ENCODE data around the gene IRF3. TPM values are rescaled to one million over a fixed set of nuclear protein-coding genes. Genes with fewer than 3 reads are reported as not detected.

Gene IRF3
- total and polyA plus RNA-seq, 3 experiments from 2014 or later: 81.7 to 127 (median 118) TPM

DNA sequence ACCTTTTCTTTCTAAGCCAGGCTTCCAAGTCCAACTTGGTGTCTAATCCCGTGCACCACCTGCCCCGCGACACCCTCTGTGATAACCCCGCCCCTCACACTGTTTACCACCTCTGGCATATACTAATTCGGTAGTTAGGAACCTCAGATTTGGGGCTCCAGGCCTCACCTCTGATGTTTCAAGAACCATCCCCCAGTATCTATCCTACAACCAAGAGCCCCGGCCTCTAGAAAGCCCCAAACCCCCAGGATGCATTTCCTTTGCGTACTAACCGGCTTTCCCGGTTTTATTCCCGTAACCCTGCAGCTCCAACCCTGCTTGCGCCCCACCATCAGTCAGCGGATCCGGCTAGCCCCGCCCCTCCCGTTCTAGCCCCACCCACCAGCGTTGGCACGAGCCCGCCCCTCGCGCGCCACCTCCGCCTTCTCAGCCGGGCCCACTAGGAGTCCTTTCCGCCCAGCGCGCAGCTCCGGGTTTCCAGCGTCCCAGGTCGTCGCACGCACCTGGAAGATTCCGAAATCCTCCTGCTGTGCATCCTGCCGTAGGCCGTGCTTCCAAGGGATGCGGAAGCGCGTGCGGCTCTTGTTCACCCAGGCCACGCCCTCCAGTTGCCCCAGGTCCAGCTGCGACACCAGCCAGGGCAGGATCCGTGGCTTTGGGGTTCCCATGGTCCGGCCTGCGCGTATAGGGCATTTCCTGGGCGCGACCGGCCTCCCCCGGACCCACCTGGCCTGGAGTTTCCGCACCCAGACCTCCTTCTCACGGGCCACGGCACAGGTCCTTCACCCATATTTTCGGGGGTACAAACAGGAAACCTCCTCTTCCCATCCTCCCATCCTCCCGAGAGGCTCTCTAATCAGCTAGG lies 1.3 kb downstream of the IRF3 start:
- ChIA-PET CTCF (interaction anchor here (0.8 to 3.7 kb wide), 6 partner anchors 10 to 159 kb away, joined by 3 to 26 read pairs (median 5); partner anchors contain the start of genes RRAS and SCAF1), POLR2A (interaction anchor here (0.6 to 3.9 kb wide), 13 partner anchors 10 to 672 kb away, joined by 3 to 61 read pairs (median 4); partner anchors contain the start of genes NOSIP, PRMT1, PRRG2 and RRAS)
- H3K27me3 ChIP-seq (ENCODE audit: insufficient read depth, low read length, poor library complexity, severe bottlenecking): no peaks in the 10 kb centered on the region
- Mint-ChIP-seq H3K27me3 (no peaks in the 10 kb centered on the region), H3K4me1 (peaks cover 31 to 52% (median 40%) of the 10 kb centered on the region in 3 donors), H3K9me3 (no peaks in the 10 kb centered on the region), H3K36me3 (peaks cover 0 to 60% (median 4%) of the 10 kb centered on the region in 3 donors), H3K27ac (peak overlapping the region; percentile 74 to 100 (median 98)), H3K4me3 (peak overlapping the region; percentile 95 to 99 (median 97))
- peaks cover 25% of the 10 kb centered on the region for H3K36me3 ChIP-seq (ENCODE audit: insufficient read depth, low read length)
- H3K9me3 ChIP-seq (ENCODE audit: low read length): no peaks in the 10 kb centered on the region
- DNase-seq: peak; percentile 82 to 96 (median 89)
- peak overlapping the region; percentile 77 for H3K27ac ChIP-seq (ENCODE audit: low read depth, low read length)
- H3K4me3 ChIP-seq (ENCODE audit: low read length): peak overlapping the region; percentile 99
- peaks cover 29% of the 10 kb centered on the region for H3K4me1 ChIP-seq (ENCODE audit: insufficient read depth, low read length)

DNA sequence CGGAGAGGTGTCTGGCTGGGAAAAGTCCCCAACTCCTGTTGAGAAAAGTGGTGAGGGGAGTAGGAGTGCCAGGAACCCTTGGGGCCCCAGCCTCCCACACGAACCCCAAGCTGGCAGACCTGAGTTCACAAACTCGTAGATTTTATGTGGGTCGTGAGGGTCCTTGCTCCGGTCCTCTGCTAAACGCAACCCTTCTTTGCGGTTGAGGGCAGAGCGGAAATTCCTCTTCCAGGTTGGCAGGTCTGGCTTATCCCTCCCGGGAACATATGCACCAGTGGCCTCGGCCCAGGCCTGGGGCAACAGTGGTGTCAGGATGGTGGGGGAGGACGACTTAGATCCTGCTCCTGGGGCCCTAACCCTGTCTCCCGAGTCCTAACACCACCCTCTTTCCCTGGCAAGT lies 2.4 kb downstream of the IRF3 start:
- ChIA-PET POLR2A (interaction anchor here (0.7 to 3.9 kb wide), 5 partner anchors 11 to 671 kb away, joined by 4 to 61 read pairs (median 14); partner anchors contain the start of genes PRMT1, RRAS and SCAF1), CTCF (interaction anchor here (1.4 to 3.7 kb wide), 3 partner anchors 11 to 22 kb away, joined by 3 to 26 read pairs (median 13); partner anchors contain the start of genes RRAS and SCAF1)
- H3K36me3 ChIP-seq (ENCODE audit: insufficient read depth, low read length): peaks cover 33% of the 10 kb centered on the region
- Mint-ChIP-seq H3K4me3 (peak overlapping the region; percentile 95 to 99 (median 97)), H3K36me3 (peaks cover 0 to 70% (median 4%) of the 10 kb centered on the region in 3 donors), H3K27me3 (no peaks in the 10 kb centered on the region), H3K9me3 (no peaks in the 10 kb centered on the region), H3K27ac (peak overlapping the region; percentile 74 to 100 (median 98)), H3K4me1 (peaks cover 31 to 55% (median 40%) of the 10 kb centered on the region in 3 donors)
- no peak for DNase-seq
- H3K27ac ChIP-seq (ENCODE audit: low read depth, low read length): peak overlapping the region; percentile 77
- H3K4me3 ChIP-seq (ENCODE audit: low read length): peak overlapping the region; percentile 99
- H3K9me3 ChIP-seq (ENCODE audit: low read length): no peaks in the 10 kb centered on the region
- H3K27me3 ChIP-seq (ENCODE audit: insufficient read depth, low read length, poor library complexity, severe bottlenecking): no peaks in the 10 kb centered on the region
- peaks cover 29% of the 10 kb centered on the region for H3K4me1 ChIP-seq (ENCODE audit: insufficient read depth, low read length)

DNA sequence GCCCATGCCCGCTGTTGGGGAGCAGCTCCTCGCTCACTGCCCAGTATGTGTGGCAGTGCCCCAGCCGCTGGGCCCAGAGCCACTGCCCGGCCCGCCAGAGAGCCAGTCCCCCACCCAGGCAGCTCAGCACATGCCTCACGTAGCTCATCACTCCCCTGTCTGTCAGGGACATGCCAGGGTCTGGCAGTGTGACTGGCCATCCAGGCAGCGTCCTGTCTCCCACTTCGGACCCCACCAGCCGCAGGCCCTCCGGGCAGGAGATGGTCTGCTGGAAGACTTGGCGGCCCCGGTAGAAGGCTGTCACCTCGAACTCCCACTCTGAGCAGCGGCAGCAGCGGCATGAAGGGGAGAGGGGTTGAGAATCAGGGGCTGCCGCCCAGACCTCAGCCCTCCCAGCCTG lies 3.6 kb downstream of the IRF3 start:
- DNase-seq: no peak
- H3K36me3 Mint-ChIP-seq: peaks cover 0 to 76% (median 4%) of the 10 kb centered on the region in 3 donors
- Histone ChIP-seq H3K36me3 (ENCODE audit: insufficient read depth, low read length) (peaks cover 33% of the 10 kb centered on the region), H3K4me1 (ENCODE audit: insufficient read depth, low read length) (peaks cover 29% of the 10 kb centered on the region), H3K27me3 (ENCODE audit: insufficient read depth, low read length, poor library complexity, severe bottlenecking) (no peaks in the 10 kb centered on the region), H3K27ac (ENCODE audit: low read depth, low read length) (no peak overlapping the region), H3K4me3 (ENCODE audit: low read length) (no peak overlapping the region), H3K9me3 (ENCODE audit: low read length) (no peaks in the 10 kb centered on the region)
- POLR2A ChIA-PET: interaction anchor here (3.9 kb wide), 1 partner anchor 20 kb away, joined by 61 read pairs; the partner anchor contains the start of genes RRAS and SCAF1
- H3K27ac Mint-ChIP-seq: peak overlapping the region in 4 of 8 donors; percentile 8 to 61 (median 27)
- no peaks in the 10 kb centered on the region for H3K27me3 Mint-ChIP-seq
- peak overlapping the region in 3 of 7 donors; percentile 10 to 48 (median 11) for H3K4me3 Mint-ChIP-seq
- H3K9me3 Mint-ChIP-seq: no peaks in the 10 kb centered on the region
- H3K4me1 Mint-ChIP-seq: peaks cover 28 to 54% (median 33%) of the 10 kb centered on the region in 3 donors
- CTCF ChIA-PET: no interaction called here

DNA sequence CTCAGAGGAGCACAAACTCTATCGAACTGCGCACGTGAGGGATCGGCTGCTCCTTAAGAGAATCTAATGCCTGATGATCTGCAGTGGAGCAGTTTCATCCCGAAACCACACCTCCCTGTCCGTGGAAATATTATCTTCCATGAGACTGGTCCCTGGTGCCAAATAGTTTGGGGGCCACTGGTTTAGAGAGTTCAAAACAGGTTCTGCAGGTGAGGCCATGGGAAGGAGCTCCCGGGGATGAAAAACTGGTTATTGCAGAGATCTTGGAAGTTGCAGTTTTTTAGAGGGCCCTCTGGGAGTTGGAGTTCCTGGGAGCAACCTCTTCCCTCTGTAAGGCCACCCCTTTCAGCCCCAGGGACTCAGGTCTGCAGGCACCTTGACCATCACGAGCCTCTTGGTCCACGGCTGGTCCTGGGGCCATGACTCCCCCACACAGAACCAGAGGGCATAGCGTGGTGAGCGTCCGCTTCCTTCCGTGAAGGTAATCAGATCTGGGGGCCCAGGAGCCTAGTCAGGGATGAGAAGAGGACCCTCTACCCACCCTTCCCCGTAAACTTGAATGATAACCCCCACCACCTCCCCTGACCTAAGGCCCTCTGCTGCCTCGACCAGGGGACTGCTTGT lies 5.2 kb downstream of the IRF3 start:
- H3K27ac ChIP-seq (ENCODE audit: low read depth, low read length): no peak overlapping the region
- H3K9me3 ChIP-seq (ENCODE audit: low read length): no peaks in the 10 kb centered on the region
- peaks cover 0 to 88% (median 4%) of the 10 kb centered on the region in 3 donors for H3K36me3 Mint-ChIP-seq
- H3K36me3 ChIP-seq (ENCODE audit: insufficient read depth, low read length): peaks cover 45% of the 10 kb centered on the region
- H3K4me1 Mint-ChIP-seq: peaks cover 19 to 40% (median 21%) of the 10 kb centered on the region in 3 donors
- H3K27ac Mint-ChIP-seq: peak overlapping the region in 3 of 8 donors; percentile 29 to 63 (median 62)
- H3K4me3 Mint-ChIP-seq: peak overlapping the region in 1 of 7 donors; percentile 54
- no peaks in the 10 kb centered on the region for H3K27me3 ChIP-seq (ENCODE audit: insufficient read depth, low read length, poor library complexity, severe bottlenecking)
- DNase-seq: no peak
- H3K4me3 ChIP-seq (ENCODE audit: low read length): no peak overlapping the region
- peaks cover 22% of the 10 kb centered on the region for H3K4me1 ChIP-seq (ENCODE audit: insufficient read depth, low read length)
- CTCF ChIA-PET: interaction anchor here (2.1 kb wide), 1 partner anchor 12 kb away, joined by 7 read pairs; no protein-coding TSS in a partner anchor
- POLR2A ChIA-PET: interaction anchor here (1.0 kb wide), 1 partner anchor 16 kb away, joined by 3 read pairs; no protein-coding TSS in a partner anchor
- no peaks in the 10 kb centered on the region for H3K9me3 Mint-ChIP-seq
- no peaks in the 10 kb centered on the region for H3K27me3 Mint-ChIP-seq

- no peak overlapping the region for H3K4me3 ChIP-seq (ENCODE audit: low read length)
- peaks cover 57% of the 10 kb centered on the region for H3K36me3 ChIP-seq (ENCODE audit: insufficient read depth, low read length)
- H3K27me3 ChIP-seq (ENCODE audit: insufficient read depth, low read length, poor library complexity, severe bottlenecking): no peaks in the 10 kb centered on the region
- POLR2A ChIA-PET: interaction anchor here (0.8 kb wide), 1 partner anchor 16 kb away, joined by 4 read pairs; no protein-coding TSS in a partner anchor
- Mint-ChIP-seq H3K4me3 (no peak overlapping the region), H3K27me3 (no peaks in the 10 kb centered on the region), H3K4me1 (peaks cover 15 to 34% (median 17%) of the 10 kb centered on the region in 3 donors), H3K27ac (peak overlapping the region in 5 of 8 donors; percentile 32 to 62 (median 38)), H3K9me3 (no peaks in the 10 kb centered on the region), H3K36me3 (peaks cover 0 to 89% (median 5%) of the 10 kb centered on the region in 3 donors)
- CTCF ChIA-PET: interaction anchor here (1.6 kb wide), 1 partner anchor 14 kb away, joined by 5 read pairs; no protein-coding TSS in a partner anchor
- no peaks in the 10 kb centered on the region for H3K9me3 ChIP-seq (ENCODE audit: low read length)
- peaks cover 20% of the 10 kb centered on the region for H3K4me1 ChIP-seq (ENCODE audit: insufficient read depth, low read length)
- no peak overlapping the region for H3K27ac ChIP-seq (ENCODE audit: low read depth, low read length)
- no peak for DNase-seq
Observed at GRCh38 chr19:49658566-49659442, 6.9 kb downstream of the IRF3 start.

- Histone ChIP-seq H3K27me3 (ENCODE audit: insufficient read depth, low read length, poor library complexity, severe bottlenecking) (no peaks in the 10 kb centered on the region), H3K9me3 (ENCODE audit: low read length) (no peaks in the 10 kb centered on the region), H3K27ac (ENCODE audit: low read depth, low read length) (no peak overlapping the region), H3K36me3 (ENCODE audit: insufficient read depth, low read length) (peaks cover 57% of the 10 kb centered on the region), H3K4me3 (ENCODE audit: low read length) (no peak overlapping the region), H3K4me1 (ENCODE audit: insufficient read depth, low read length) (peaks cover 13% of the 10 kb centered on the region)
- no peak overlapping the region for H3K4me3 Mint-ChIP-seq
- peaks cover 0 to 88% (median 5%) of the 10 kb centered on the region in 3 donors for H3K36me3 Mint-ChIP-seq
- no peaks in the 10 kb centered on the region for H3K9me3 Mint-ChIP-seq
- H3K27ac Mint-ChIP-seq: no peak overlapping the region
- ChIA-PET CTCF (interaction anchor here (1.6 kb wide), 1 partner anchor 14 kb away, joined by 5 read pairs; no protein-coding TSS in a partner anchor), POLR2A (no interaction called here)
- no peak for DNase-seq
- peaks cover 8 to 27% (median 12%) of the 10 kb centered on the region in 3 donors for H3K4me1 Mint-ChIP-seq
- H3K27me3 Mint-ChIP-seq: no peaks in the 10 kb centered on the region
Observed at GRCh38 chr19:49658139-49658517, 7.5 kb downstream of the IRF3 start.
